ENCODE measurements around the gene STPG3.
"Not testable (repeated sequence)": the region's sequence is repeated elsewhere in the genome, so short reads cannot be mapped to it uniquely, and the experiment has no call there.

The STPG3 gene

DNA sequence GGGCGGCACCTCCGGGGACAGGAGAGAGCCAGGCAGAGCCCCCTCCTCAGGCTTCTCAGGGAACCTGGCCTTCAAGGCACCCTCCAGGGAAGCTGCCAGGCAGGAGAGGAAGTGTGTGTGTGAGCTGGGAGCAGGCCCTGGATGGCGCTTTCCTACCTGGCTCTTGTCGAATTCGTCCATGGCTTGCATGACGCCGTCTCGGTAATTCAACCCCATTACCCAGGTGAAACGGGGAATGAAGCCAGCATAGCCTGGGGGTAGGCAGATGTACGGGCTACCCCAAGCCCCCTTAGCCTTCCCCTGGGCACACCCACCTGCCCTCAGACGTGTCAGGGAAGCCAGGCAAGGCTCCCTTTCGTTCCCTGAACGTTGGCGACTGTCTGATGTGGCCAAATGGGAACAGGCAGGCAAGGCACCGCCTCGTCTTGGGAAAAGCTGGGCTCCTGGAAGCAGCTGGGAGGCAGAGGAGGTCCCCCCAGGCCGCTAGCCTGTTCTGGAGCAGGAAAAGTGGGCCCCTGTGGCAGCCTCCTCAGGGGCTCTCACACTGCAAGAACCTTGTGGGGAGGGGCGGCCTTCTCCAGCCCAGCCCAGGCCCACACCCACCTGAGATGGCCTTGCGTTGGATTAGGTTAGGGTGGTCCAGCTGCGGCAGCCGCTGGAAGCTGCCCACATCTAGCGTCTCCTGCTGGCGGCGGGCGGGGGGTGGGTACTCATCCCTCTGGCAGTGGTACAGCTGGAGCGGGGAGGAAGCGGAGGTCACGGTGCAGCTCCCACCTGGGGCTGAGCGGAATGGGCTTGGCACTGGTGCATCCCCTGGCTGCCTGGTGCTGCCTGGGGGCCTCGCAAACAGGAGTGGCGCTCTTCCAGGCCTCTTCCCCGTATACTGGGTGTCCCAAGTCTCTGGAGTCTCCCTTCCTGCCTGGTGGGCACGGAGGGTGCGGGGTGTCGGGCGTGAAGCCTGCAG is 6.3 kb upstream of the STPG3 start:
- DNase-seq (ENCODE audit: low read depth in 2 of 2): no peak

DNA sequence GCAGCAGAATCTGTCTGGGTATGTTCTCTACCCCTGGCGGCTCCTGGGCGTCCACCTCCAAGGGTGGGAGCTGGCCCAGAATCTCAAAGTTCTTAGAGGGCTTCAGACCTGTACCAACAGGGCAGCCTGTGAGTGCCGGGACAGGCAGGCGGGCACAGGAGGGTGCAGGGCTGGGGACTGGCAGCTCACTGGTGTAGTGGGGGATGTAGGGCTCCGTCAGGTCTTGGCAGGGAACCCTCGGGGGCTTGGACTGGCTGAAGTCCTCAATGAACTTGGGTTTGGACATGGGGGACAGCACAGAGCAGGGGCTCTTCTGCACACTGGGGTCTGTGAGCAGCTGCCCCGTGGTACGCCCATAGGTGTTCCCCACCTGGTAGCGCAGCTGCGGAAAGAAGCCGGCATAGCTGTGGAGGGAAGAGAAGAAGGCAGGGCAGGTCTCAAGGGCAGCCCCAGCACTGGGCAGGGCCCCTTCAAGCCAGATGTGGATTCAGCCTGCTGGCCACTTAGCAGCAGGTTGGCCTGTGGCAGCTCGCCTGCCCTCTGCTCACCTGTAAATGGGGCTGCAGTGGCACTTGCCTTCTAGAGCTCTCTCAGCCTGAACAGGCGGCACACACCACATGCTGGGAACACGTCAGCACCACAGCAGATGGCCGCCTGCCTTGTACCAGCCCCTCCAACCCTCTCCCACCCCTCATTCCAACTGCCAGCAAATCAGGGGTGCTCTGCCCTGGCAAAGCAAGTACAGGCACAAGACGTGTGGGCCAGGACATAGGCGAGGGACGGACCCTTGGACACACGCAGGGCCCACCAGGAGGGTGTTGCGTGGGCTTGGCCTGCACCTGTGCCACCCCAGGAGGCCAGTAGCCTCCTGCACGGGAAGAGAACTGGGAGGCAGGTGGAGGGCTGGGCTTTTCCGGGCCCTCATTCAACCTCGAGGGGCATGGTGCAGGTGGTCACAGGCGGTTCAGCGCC is 5.3 kb upstream of the STPG3 start:
- no peak for DNase-seq (ENCODE audit: low read depth in 2 of 2)

DNA sequence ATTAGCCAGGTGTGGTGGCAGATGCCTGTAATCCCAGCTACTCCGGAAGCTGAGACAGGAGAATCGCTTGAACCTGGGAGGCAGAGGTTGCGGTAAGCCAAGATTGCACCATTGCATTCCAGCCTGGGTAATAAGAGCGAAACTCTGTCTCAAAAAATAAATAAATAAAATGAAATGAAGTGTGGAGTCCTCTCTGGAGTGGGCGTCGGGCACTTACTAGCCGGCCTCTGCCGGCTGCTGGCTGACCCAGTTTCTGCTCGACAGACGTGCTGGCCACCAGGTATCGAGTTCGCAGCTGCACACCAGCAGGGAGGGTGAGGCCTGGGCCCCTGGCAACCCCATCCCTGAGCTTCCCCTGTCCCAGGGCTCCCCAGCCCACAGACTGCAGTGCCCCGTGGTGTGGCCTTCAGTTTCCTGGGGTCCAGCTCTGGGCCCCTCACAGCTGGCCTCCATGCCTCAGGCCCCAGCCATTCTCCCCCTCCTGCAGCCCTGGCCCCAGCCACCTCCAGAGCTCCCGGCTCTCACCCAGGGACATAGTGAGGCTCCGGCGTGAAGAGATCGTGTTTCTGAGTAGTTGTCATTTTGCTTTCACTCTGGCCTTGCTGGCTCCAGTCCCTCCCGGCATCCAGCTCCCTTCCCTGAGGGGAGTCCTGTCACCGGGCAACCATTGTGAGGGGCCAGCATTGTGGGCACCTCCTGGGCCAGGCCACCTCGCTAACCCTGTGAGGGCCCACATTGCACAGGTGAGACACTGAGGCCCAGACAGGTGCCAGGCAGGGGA is 3.8 kb upstream of the STPG3 start:
- no peak for DNase-seq (ENCODE audit: low read depth in 2 of 2)

DNA sequence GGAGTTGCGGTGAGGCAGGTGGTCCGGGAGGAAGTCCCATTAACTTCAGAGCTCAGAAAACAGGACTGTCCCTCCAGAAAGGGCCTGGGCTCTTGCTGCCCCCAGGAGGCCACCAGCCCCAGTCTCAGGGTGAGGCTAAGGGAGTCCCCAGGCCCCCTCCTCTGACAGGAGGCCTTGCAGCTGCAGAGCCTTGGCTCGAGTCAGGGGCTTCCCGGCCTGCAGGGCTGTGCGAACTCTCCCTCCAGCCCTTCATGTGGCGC is 3.2 kb upstream of the STPG3 start:
- DNase-seq (ENCODE audit: low read depth in 2 of 2): no peak

DNA sequence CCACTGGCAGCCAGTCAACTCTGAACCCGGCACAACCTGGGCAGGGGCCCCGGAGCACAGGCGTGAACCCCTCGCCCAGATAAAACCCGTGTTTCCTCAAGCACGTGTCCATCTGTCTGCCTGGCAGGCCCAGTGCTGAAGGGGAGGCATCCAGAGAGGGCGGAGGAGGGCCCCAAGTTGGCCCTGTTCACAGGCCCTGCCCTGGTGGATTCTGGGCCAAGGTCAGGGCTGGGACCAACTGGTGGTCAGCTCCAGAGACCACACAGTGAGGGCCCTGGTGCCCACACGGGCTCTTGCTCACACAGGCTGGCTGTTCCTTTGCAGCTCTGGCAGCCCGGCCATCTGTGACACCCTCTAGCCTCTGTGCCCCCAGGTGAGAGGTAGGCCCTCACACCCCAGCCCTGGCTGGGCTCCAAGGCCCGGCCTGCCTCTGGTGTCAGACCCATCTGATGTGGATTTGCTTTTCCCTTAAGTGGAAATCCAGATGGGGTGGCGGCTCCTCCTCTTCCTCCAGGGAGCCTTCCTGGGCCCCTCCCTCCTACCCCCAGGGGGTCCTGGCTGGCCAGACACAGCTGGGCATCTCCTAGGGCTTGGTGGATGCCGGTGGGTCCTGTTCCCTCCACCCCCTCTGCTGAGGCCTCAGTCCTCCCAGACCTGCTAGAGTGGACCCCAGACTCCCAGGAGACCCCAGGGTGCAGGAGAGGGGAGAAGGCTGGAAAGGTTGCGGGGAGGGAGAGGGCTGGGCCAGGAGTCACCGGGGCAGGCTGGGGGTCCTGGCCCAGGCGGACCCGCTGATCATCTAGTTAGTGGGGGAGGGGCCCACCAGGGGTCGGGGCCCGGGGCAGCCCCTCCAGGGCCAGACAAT is 525 bp upstream of the STPG3 start:
- DNase-seq (ENCODE audit: low read depth in 2 of 2): no peak

DNA sequence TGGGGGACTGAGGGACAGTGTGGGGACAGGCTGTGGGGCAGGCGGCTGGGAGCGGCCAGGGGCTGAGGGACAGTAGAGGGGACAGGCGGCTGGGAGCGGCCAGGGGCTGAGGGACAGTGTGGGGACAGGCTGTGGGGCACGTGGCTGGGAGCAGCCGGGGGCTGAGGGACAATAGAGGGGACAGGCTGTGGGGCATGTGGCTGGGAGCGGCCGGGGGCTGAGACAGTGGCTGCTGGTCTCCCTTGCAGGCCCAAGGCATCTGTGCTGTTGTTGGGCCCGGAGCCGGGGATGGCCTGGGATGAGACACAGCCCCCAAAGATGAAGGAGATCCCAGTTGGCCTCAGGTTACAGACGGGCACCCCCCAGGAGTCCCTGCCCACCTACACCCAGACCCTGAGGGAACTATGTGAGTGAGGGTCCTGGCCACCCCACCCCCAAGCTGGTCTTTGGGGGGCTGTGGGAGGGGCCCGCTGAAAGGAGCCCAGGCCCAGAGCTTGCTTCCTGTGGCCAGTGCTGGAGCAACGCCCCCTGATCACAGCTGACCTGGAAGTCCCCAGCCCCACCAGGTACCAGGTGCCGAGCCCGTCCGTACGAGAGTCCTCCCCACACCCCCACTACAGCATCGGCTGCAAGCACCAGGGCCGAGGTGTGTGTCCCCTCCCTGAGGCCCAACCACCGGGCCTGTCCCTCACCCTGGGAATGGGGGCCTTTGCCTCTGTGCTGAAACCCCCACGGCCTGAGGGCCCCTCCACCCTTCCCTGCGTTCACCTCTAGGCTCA is 593 bp downstream of the STPG3 start:
- DNase-seq (ENCODE audit: low read depth in 2 of 2): no peak

DNA sequence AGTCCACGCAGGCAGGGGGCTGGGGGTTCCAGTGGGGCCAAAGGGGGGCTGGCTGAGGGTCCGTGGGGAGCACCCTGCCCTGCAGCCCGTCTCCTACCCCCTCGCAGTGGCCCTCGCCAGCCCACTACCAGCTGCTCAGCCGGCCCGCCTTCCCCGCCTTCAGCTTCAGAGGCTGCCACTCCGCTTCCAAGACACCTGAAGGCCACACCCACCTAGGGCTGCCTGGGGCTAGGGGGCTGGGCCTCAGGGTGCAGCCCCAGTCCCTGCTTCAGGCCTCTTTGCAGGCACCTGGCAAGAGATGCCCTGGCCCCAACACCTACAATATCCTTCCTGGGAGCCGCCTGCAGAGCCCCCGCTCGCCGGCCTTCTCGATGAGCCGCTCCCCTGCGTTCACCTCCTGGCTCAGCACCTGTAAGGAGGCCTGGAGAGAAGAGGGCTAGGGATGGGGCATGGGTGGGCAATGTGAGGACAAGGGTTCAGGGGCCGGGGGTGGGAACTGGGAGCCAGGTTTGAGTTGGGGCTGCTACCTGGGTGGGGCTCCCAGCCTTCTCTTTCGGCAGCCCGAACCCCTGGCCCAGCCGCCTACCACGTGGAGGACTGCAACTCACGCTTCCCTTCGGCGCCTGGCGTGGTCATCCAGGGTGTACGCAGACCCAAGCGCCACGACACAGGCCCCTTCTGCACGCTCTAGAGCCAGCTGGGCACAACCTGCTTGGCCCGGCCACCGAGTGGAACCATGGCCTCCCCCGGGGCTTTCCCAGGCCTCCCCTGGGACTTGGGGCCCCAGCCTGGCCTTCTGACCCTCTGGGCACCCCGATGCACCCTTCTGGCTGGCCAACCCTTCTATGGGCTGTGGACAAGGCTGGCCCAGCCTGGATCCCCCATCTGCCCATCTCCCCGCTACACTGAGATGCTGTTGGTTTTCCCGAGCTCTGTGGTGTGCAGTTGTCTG is 1.7 kb downstream of the STPG3 start:
- DNase-seq (ENCODE audit: low read depth in 2 of 2): no peak

DNA sequence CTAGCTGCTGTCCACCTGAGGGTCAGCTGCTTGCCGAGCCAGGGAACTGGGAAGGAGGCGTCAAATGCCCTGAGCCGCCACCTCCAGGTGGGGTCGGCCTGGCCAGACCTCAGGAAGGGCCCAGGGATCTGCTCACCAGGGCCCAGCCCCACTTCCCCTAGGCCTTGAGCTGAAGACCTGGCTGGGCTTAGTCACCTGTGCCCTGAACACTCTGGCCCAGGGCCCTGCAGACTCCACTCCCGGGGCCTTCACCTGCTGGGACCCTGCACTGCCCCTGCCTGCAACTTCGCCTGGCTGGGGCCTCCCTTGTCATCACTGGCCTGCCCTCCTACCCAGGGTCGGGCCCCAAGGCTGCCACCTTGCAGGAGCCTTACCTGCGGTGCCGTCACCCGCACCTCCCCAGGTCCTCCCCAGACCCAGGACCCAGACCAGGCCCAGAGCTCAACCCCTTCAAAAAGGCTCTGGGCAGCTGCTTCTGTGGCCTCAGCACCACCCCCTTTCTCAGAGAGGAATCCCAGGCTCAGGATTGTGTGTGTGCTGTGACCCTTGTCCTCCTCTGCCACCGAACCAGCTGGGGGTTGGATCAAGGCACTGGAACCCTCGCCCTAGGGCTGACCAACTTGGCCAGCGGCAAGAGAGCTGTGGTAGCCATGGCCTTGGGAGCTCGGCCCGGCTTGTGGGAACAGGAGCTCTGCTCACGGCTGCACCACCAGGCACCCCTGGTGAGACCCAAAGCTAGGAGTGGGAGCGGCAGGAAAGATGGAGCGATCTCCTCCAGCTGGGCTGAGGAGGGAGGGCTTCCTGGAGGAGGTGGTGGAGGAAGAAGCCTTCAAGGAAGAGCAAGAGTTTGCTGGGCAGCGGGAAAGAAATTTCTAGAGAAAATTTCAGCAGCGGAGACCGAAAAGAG is 2.9 kb downstream of the STPG3 start:
- DNase-seq (ENCODE audit: low read depth in 2 of 2): no peak

DNA sequence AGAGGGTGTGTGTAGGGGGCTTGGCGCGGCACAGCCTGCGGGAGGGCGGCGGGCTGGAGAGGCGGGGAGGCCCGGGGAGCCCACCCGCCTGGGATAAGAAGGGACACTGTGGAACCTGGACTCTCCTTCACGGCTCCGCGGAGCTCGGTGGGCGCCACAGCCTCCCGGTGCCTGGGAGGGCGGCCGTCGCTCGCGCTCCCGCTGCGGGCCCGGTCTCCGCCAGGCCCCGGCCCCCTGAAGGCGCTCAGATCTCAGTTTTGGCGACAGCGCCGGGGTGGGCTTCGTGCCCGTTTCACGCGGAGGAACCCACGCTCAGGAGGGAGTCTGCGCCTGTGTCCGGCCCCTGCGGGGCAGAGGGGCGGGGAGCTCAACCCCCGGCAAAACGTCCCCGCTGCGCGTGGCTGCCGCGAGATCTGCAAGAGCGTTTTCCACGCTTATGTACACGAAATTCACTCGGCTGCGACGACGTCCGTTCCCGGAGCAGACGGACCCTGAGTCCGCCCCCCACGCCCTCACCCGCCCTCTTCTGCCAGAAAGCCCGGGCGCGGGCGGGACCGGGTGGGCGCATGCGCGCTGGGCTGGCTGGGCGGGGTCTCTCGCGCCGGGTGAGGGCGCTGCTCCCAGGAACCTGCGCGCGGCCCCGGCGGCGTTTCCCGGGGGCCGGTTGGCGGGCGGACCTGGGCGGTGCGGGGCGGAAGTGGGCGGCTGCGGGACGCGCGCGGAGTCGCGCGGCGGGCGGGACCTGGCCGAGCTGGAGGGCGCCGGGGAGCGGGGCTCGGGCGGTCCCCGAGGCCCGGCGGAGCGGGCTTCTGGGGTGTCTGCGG is 3.8 kb downstream of the STPG3 start, which contains the start of gene NELFB:
NELFB (plus strand) TSS at position 704 of the 824 bp plus-strand sequence.
- DNase-seq (ENCODE audit: low read depth in 2 of 2): peak; percentile 95 to 96

DNA sequence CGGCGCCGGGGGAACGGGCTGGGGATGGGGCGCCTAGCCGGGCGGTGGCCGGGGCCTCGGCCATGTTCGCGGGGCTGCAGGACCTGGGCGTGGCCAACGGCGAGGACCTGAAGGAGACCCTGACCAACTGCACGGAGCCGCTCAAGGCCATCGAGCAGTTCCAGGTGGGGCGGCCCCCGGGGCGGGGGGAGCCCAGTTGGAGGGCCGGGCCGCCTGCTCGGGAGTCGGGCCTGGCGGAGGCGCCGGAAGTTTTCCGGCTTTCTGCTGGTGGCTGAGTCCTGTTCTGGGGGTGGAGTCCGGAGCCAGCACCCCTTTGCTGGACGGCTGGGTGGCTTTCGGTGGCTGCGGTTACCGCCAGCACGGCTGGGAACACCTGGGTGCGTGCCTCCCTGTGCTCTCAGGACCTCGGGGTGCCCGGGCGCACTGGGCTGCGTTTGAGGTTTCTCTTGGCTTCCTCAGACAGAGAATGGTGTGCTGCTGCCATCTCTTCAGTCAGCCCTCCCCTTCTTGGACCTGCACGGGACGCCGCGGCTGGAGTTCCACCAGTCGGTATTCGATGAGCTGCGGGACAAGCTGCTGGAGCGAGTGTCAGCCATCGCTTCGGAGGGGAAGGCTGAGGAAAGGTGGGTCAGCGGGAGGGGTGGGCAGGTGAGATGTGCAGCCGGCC is 4.5 kb downstream of the STPG3 start:
- peak in 1 of 2 donors; percentile 14 for DNase-seq (ENCODE audit: low read depth in 2 of 2)

DNA sequence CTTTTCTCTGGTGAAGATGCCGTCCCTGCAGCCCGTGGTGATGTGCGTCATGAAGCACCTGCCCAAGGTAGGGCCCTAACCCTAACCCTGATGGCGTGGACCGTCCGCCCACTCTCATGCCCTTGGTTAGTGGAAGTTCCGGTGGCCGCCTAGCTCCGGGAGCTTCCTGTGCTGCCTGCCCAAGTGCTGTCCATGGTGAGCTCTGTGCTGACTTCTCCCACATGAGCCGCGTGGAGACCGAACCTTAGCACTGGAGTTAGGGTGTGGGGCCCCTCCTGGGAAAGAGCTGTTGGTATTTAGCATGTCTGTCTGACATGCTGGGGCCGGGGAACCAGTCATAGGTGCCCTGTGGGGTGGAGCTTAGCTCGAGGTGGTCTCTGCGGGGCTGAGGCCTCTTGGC is 5.3 kb downstream of the STPG3 start:
- no peak for DNase-seq (ENCODE audit: low read depth in 2 of 2)

DNA sequence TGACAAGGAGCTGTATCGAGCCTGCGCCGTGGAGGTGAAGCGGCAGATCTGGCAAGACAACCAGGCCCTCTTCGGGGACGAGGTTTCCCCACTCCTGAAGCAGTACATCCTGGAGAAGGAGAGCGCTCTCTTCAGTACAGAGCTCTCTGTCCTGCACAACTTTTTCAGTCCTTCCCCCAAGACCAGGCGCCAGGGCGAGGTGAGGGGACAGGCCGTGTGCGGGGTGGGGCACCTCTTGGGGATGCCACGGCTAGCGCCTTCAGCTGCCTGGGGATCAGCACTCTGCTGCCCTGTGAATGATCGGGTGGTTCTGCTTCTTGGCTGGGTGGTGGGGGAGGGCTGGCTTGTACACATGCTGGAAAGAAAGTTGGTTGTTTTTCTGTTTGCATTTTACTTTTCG is 5.8 kb downstream of the STPG3 start:
- no peak for DNase-seq (ENCODE audit: low read depth in 2 of 2)

DNA sequence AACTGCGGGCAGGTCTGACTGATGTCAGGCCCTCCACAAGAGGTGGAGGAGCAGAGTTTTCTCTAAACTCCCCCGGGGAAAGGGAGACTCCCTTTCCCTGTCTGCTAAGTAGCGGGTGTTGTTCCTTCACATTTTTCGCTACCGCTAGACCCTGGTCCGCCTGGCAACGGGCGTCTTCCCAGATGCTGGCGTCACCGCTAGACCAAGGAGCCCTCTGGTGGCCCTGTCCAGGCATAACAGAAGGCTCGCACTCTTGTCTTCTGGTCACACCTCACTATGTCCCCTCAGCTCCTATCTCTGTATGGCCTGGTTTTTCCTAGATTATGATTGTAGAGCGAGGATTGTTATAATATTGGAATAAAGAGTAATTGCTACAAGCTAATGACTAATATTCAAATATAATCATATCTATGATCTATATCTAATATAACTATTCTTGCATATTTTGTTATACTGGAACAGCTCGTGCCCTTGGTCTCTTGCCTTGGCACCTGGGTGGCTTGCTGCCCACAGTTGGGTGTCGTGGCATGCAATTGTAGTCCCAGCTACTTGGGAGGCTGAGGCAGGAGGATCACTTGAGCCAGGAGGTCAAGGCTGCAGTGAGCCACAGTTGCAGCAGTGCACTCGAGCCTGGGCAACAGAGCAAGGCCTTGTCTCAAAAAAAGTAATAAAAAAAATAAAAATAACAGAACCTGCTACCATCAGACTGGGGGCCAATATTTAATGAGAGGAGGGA is 11.3 kb downstream of the STPG3 start:
- not testable (repeated sequence) for DNase-seq (ENCODE audit: low read depth in 2 of 2)

DNA sequence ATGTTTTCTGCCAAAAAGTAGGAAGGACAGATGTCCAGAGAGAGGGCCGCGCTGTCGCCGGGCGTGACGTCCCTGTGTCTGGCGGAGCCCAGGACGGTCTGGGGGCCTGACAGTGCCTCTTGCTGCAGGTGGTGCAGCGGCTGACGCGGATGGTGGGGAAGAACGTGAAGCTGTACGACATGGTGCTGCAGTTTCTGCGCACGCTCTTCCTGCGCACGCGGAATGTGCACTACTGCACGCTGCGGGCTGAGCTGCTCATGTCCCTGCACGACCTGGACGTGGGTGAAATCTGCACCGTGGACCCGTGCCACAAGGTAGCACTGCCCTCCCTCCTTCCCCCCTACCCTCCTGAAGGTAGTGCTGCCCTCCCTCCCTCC is 11.8 kb downstream of the STPG3 start:
- no peak for DNase-seq (ENCODE audit: low read depth in 2 of 2)

DNA sequence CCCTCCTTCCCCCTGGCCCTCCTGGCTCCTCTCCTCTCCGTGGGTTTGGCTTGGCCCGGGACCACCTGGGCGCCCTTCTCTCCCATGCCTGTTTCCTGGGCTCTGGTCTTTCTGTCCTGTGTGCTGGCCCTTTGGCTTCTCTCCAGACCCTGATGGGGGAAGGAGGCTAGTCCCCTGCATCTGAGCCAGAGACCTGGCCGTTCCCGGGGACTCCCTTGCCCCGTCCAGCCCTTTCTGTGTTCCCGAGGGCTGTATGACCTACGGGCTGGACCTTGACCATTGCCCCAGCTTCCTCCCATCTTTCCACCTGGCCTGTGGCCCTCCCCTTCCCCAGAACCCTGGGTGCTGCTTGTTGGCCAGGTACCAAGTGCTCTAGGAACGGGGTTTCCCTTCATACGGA is 12.4 kb downstream of the STPG3 start:
- DNase-seq (ENCODE audit: low read depth in 2 of 2): no peak

DNA sequence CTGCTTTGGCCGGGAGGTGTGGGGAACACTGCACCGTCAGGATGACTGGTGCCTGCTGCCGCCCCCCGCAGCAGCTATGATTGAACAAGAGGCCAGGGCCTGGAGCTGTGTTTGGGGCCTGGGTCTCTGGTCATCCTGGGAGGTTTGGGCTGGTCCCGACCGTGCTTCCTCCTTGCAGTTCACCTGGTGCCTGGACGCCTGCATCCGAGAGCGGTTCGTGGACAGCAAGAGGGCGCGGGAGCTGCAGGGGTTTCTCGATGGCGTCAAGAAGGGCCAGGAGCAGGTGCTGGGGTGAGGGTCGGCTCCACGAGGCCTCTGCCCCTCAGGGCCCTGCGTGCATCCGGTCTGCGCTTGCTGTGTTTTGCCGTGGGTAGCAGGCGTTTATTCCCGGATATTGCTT is 13.0 kb downstream of the STPG3 start:
- DNase-seq (ENCODE audit: low read depth in 2 of 2): no peak

Data from stimulated activated CD8-positive, alpha-beta memory T cell treated with anti-CD3 and anti-CD28 coated beads, Interleukin-2, amount 100 ng/mL, for 1 hour (primary cell).